ENCODE results near the gene ACBD5. TPM values are rescaled to one million over a fixed set of nuclear protein-coding genes. Genes with fewer than 3 reads are reported as not detected.

Gene ACBD5
- total RNA-seq, 1 experiment from 2014 or later, result 16.3 TPM

- DNase-seq (ENCODE audit: low read depth), result peak; percentile 18
Observed at GRCh38 chr10:27153845-27154193, 86.8 kb downstream of the ACBD5 start.

- DNase-seq (ENCODE audit: low read depth), result no peak
Observed at GRCh38 chr10:27153329-27153728, 87.3 kb downstream of the ACBD5 start.

- no peak for DNase-seq (ENCODE audit: low read depth)
Observed at GRCh38 chr10:27152687-27153086, 87.9 kb downstream of the ACBD5 start.

- DNase-seq (ENCODE audit: low read depth), result no peak
Observed at GRCh38 chr10:27150261-27150660, 90.3 kb downstream of the ACBD5 start.

GRCh38 chr10:27147701-27148100 is 92.9 kb downstream of the ACBD5 start:
- no peak for DNase-seq (ENCODE audit: low read depth)

GRCh38 chr10:27145937-27146336 is 94.7 kb downstream of the ACBD5 start:
- no peak for DNase-seq (ENCODE audit: low read depth)

Other genes with a start within 250 kb of the ACBD5 start
- 2.9 and 4.8 TPM in 2 replicates for gene ANKRD26, start 140.3 kb downstream of the ACBD5 start, total RNA-seq (2014; rRNA removed; shearing (Covaris generic))
- gene YME1L1, start 86.4 kb downstream of the ACBD5 start, total RNA-seq (2014; rRNA removed; shearing (Covaris generic)), result 55.8 and 81.1 TPM in 2 replicates
- 22.0 and 26.1 TPM in 2 replicates for gene MASTL, start 85.4 kb downstream of the ACBD5 start, total RNA-seq (2014; rRNA removed; shearing (Covaris generic))

Measured in M059J (cell line).